GM12872 (cell line): ENCODE data around the gene RBM14.
A peak's percentile ranks its signal among the peaks of the same experiment; 100 is the strongest.

ENCODE experiments used
- CTCF ChIP-seq: IDR thresholded peaks from 3 replicates; pipeline ENCODE4 v1.5.1; 2011; ENCODE audit warnings: low read depth, mild to moderate bottlenecking, low read length, moderate library complexity; ENCODE audit not compliant: insufficient read depth

The RBM14 gene

GRCh38 chr11:66632952-66633351 lies 16.5 kb downstream of the RBM14 start:
- TF ChIP-seq CTCF: no peak

- TF ChIP-seq CTCF: no peak
These were observed 20.0 kb downstream of the RBM14 start for GRCh38 chr11:66636411-66636810.

- no peak for TF ChIP-seq CTCF
These were observed 21.2 kb downstream of the RBM14 start for GRCh38 chr11:66637557-66638176.

- TF ChIP-seq CTCF: peak; percentile 27; the same call in 2 of the 3 replicates
These were observed 22.0 kb downstream of the RBM14 start, which contains the start of gene RBM4 for GRCh38 chr11:66638177-66639065. RBM4 (plus strand) TSS chr11:66638703; CDS start chr11:66639712, 1,009 bp downstream.

GRCh38 chr11:66639066-66639813 lies 22.8 kb downstream of the RBM14 start:
- 0 out of 3 replicates have a peak, but pooled peaks have one; percentile 11 for TF ChIP-seq CTCF

GRCh38 chr11:66641834-66642233 lies 25.4 kb downstream of the RBM14 start:
- no peak for TF ChIP-seq CTCF
